Raji (cell line): ENCODE results near the gene RPH3AL.

Experiments
- POLR2A ChIP-seq: IDR thresholded peaks from 2 replicates; pipeline ENCODE4 v1.6.1; 2011; ENCODE audit warnings: low read depth, low read length, control low read depth; ENCODE audit not compliant: insufficient read depth

Gene RPH3AL

DNA sequence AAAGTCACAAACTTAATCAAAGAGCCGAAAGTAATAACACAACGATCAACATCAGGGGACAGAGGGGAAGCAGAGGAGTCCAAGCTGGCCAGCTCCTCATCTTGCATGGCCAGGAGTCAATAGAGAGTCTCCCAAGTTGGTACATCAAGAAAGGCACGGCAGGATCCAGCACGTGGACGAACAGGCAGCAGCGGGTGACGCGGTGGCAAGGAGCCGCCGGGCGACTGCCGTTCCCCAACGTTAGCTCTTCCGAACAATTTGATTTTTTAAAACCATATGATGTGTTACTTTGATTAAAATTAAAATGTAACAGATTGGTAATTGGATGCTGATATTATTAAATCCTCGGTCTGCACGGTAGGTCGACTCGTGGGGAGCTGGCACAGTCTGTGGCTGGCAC lies 89.3 kb downstream of the RPH3AL start:
- no peak for TF ChIP-seq POLR2A

DNA sequence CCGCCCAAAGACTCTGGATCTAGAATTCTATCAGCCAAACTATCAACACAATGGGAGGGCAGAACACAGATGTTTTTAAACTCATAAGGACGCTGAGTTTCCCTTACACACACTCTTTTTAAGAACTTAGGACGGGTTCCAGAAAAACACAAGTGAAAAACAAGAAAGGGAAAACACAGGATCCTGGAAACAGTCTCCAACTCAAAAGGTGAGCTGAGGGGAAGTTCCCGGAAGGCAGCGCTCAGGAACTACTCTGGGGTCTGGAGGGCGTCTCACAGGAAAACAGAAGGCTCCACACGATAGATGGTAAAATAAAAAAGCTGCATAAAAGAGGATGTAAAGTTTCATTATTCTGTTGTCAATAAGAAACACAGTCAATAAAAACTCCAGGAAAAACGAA lies 91.0 kb downstream of the RPH3AL start:
- no peak for TF ChIP-seq POLR2A

DNA sequence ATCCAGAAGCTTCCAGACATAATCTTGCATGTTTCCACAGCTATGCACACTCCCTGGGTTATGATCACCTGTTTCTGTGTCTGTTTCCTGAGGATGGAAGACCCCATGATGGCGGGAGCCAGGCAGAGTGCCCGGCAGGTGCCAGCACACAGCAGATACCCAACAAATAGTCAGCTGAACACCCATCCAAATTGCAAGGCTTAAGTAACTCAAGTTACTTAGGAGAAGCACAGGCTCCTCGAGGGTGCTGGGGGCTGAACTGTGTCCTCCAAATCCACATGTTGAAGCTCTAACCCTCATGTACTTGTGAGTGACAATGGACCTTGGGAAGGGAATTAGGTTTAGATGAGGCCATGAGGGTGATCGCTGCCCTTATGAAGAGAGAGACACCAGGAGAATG lies 91.7 kb downstream of the RPH3AL start:
- no peak for TF ChIP-seq POLR2A

DNA sequence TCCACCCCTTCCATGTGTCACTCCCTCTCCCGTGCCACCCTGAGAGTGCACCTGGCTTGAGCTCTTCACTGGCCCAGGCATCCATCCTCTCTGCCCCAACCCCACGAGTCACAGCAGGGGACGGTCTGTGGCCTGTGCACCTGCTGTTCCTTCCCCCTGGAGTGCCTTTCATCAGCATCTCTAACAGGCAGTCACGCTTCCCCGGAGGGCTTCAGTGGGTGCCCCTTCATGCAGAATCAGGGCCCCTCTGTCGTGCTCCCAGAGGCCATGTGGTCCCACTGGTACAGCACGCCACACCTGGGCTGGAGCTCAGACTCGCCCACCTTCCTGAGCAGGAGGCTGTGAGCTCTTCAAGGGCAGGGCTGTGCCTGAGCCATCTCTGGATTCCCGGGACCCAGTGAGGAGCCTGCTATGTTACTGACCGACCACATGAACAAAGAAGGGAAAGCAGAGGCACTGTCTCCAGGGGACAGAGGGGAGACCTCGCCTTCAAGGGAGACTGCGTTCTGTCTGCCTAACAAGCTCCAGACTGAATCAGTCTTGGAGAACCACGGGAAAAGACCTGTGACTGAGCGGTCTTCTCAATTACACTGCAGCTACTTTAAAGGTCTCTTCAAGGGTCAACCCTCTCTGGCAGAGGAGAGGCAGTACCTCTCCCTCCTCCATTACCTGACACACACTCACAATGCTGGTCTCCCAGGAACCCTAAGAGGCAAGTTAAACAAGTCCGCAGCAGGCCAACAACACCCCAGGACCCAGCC lies 92.4 kb downstream of the RPH3AL start:
- no peak for TF ChIP-seq POLR2A

DNA sequence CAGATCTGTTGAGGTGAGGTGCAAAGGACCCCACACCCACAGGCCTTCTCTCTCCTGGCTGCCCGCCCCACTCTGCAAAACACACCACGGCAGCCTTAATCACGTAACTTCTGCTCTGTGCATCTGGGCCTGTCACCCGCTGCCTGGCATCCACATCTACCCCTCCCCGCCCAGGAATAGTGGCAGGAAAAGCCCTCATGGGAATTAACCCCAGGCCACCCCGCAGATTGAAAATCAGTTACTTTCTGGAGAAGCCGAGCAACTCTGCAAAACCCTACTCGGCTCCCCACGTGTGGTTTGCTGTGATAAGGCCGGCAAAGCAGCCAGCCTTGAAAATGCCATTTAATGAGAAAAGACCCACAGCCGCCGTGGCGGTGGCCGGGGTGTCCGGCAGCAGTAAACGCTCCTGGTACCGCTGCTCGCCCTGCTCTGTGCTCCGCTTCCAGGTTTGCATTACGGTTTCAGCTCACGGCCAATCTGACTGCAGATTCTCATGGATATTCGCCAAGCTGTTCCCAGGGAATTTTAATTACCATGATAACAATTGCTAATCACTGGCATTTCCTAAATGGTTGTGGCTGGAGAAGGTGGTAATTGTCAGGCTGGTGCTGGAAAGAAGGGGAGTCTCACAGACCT lies 93.1 kb downstream of the RPH3AL start:
- no peak for TF ChIP-seq POLR2A

DNA sequence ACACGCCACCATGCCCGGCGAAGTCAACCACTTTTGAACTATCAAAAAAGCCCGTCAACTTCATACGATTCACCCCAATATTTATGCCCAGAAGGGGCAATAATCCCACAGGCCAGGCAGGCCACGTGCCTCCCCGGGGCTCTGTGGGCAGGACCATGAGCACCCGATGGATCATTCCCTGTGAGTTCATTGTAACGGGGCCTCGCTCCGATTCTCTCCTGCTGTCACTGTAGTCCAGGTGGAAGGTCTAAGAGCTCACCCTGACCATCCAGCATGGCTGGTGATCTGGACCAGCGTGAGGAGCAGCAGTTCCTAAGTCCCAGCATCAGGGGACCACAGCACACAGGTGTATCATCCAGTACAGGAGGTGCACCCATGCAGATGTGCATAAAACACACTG lies 93.7 kb downstream of the RPH3AL start:
- no peak for TF ChIP-seq POLR2A

DNA sequence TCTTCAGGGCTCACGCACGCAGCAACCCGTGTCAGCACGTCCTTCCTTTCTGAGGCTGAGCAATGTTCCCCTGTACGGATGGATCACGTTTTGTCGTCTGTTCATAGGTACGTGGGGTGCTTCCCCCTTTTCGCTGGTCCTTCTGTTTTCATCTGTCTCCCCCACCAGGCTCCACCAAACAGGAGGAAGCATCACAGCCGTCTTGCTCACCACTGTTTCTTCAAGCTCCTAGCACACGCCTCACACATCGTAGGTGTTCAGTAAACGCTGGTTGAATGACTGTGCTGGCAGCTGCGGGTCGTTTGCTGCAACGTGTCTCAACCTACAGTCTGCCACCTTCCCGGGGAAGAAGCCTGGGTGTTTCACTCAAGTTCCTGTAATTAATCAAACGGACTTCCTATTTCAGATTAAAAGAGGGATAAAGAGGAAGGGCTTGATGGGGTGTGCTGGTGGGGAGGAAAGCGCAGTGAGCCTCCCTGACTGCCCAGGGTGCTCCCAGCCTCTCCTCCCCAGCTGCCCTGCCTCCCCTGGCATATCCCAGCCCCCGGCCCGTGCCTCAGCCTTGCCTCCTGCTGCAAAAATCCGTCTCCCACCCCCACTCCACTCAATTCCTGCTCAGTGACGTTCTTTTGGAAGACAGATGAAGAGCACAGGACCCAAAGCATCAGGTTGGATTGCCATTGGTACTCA lies 94.4 kb downstream of the RPH3AL start:
- TF ChIP-seq POLR2A: no peak

DNA sequence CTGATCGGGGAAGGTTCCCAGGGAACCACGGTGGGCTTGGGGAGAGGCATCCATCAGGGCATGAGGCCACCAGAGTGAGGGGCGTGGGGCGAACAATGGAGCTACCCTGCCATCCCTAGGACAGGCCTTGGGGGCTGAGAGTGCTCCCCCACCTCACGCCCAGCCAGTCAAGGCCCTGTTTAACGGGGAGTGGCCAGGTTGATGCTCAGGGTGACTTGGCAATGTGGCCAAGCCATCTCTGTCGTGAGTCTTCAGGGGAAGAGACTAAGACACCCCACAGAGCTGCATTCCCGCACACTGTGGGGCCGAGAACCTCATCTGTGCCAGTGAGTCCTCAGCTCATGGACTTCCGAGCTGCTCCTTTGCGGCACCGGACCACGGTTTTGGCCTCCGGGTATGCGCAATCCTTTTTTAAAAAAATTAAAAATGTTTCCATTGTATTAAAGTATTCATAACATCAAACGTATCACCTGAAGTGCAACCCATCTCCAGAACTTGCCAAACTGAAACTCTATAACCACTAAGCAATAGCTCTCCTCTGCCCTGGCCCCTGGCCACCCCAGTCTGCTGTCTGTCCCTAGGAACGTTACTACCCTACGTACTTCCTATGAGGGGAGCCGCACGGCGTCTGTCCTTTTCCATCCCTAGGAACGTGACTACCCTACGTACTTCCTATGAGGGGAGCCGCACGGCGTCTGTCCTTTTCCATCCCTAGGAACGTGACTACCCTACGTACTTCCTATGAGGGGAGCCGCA lies 99.3 kb downstream of the RPH3AL start:
- TF ChIP-seq POLR2A: no peak

DNA sequence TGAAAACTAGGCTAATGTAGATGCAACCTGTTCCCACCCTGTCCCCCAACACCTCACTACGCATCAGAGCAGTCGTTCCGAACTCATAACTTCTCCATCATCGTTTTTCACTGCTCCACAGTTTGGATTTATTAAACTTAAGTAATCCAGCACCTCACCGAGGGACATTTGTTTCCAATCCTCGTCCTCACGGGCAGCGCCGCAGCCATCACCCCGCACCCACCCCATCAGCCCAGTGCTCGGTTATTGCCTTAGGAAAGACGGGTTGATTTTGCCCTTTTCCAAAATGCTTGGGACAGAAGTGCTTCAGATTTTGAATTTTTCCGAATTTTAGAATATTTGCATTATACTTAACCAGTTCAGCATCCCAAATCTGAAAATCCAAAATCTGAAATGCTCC lies 100.2 kb downstream of the RPH3AL start:
- no peak for TF ChIP-seq POLR2A

DNA sequence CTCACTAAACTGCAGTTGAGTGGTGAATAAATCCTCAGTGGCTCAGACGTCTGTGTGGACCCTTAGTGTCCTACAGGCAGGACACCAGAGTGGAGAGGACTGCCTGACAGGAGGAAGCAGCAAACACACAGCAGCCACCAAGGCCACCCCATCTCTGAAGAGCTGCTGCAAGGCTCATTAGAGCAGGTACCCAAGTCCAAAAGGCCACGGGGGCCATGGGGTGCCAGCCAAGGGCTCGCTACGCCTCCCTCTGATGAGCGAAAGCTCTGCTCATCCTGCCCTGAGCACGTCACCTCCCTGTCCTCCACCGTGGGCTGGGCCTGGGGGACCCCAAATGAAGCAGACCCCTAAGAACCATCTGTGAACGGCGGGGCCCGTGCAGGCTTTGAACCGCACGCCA lies 101.1 kb downstream of the RPH3AL start:
- TF ChIP-seq POLR2A: no peak

DNA sequence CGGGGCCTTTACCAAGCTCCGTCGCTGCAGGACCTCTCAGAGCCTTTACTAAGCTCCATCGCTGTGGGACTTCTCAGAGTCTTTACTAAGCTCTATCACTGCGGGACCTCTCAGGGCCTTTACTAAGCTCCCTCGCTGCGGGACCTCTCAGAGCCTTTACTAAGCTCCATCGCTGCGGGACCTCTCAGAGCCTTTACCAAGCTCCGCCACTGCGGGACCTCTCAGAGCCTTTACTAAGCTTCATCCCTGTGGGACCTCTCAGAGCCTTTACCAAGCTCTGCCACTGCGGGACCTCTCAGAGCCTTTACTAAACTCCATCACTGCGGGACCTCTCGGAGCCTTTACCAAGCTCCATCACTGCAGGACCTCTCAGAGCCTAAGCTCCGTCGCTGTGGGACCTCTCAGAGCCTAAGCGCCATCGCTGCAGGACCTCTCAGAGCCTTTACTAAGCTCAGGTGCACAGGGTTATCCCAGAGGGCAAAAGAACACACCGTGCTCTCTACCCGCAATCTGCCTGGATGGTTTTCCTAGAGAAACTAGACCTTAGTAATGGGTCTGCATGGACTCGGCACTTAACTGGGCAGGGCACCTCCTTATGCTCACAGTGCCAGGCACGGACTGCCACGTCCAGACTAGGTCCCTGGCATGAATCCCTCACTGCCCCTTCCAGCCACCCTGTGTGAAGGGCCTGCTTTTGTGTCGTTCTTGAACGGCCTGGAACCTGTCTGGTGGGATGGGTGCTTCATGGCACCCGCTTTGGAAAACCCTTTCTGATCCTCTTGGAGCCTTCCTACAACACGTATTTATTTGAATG lies 101.9 kb downstream of the RPH3AL start:
- TF ChIP-seq POLR2A: no peak

DNA sequence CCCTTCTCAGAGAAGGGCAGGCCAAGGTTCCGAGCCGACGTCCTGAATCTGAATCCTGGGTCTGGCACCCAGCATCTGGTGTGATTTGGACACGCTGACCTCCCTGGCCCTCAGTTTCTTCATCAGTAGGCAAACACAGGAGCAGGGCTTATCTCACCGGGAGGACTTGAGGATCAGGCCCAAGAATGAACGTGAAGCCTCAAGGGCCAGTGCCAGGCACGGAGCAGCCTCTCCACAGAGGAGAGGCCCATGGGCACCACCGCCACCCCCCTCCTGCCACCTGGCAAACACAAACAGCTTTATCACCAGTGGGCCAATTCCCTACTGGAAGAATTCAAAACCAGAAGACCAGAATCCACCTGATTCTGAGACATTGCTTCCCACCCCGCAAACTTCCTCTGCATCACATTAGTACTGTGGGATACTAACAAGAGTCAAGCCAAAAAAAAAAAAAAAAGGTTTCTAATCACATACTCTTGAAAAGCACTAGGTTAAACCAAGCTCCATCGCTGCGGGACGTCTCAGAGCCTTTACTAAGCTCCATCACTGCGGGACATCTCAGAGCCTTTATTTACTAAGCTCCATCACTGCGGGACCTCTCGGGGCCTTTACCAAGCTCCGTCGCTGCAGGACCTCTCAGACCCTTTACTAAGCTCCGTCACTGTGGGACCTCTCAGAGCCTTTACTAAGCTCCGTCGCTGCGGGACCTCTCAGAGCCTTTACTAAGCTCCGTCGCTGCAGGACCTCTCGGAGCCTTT lies 103.2 kb downstream of the RPH3AL start:
- no peak for TF ChIP-seq POLR2A

DNA sequence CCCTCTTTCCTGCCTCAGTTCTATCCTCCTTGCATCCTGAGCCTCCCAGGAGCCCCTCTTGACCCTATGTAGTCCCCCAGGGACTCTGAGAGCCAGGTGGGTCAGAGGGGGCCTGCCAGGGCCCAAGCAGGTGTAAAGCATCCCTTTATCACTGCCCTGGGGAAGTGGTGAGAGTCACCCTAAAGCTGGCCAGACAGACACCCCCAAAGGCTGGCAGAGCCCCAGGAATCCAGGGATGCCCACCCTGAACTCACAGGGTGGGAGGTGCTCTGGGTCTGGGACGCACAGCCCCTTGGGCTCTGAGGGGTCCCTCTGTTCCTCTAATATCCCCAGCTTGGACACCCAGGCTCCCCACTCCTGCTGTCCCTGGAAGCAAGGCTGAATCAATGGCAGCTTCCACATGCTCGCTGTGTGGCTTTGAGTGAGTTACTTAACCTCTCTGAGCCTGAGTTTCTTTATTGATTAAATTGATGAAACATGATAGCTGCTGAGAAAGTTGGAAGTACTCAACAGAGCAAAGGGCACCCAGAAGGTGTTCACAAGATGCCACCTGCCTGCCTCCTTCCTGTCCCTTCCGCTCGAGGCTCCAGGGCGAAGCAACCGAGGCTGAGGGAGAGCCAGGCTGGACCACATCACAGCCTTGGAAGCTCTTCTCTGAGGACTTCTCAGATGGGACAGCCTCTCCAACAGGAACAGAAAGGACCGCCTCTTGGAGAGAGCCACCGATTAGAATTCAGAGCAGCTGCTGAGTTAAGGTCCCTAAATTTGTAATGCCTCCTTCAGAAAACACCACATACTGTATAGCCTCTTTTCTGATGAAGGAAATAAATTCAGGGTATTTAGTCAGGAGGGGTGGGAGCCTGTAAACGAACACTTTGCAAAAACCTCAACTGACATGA lies 104.0 kb downstream of the RPH3AL start:
- no peak for TF ChIP-seq POLR2A
